Heart left ventricle (tissue), 16 donors: ENCODE data around the gene PDE11A. TPM values are rescaled to one million over a fixed set of nuclear protein-coding genes. Genes with fewer than 3 reads are reported as not detected.

ENCODE experiments used
- ATAC-seq, 4 donors: fragments of 200-7000 bp; cut with Tn5 transposase; one replicate each; pipeline ENCODE4 v1.9.1; 2020 to 2022; ENCODE audit warnings: moderate library complexity in 4 of 4, mild to moderate bottlenecking in 3 of 4, moderate number of reproducible peaks in 1 of 4
- DNase-seq, 5 donors: peaks; one replicate each; pipeline ENCODE4 v3.0.0-alpha.2; 2020
- H3K27ac ChIP-seq, 12 donors: fragments of 200-600 bp; sonication (generic) in 4 of 12; one replicate each; pipeline versions ENCODE4 v1.5.0 to v1.8.0; 2016 to 2022; ENCODE audit warnings: mild to moderate bottlenecking in 2 of 12
- H3K27me3 ChIP-seq, 9 donors: fragments of 200-600 bp; sonication (generic) in 2 of 9; one replicate each; pipeline versions ENCODE4 v1.5.1 to v1.8.0; 2016 to 2022; ENCODE audit warnings: mild to moderate bottlenecking in 3 of 9
- H3K36me3 ChIP-seq, 9 donors: fragments of 200-600 bp; sonication (generic) in 2 of 9; one replicate each; pipeline versions ENCODE4 v1.5.0 to v1.8.0; 2018 to 2022; ENCODE audit warnings: mild to moderate bottlenecking in 2 of 9
- H3K4me1 ChIP-seq, 12 donors: fragments of 200-600 bp; sonication (generic) in 4 of 12; one replicate each; pipeline versions ENCODE4 v1.5.0 to v1.8.0; 2016 to 2022; ENCODE audit warnings: mild to moderate bottlenecking in 3 of 12
- H3K4me3 ChIP-seq, 12 donors: fragments of 200-600 bp; sonication (generic) in 4 of 12; one replicate each; pipeline versions ENCODE4 v1.5.0 to v1.8.0; 2017 to 2022; ENCODE audit warnings: mild to moderate bottlenecking in 9 of 12, moderate library complexity in 4 of 12
- H3K9me3 ChIP-seq, 12 donors: fragments of 200-600 bp; sonication (generic) in 4 of 12; one replicate each; pipeline versions ENCODE4 v1.5.0 to v1.8.0; 2016 to 2022; ENCODE audit warnings: mild to moderate bottlenecking in 1 of 12
- CTCF ChIP-seq, 12 donors: fragments of 200-600 bp; sonication (generic) in 4 of 12; IDR thresholded peaks; one replicate each; pipeline versions ENCODE4 v1.5.0 to v1.8.0; 2018 to 2022; ENCODE audit warnings: antibody characterized with exemption in 12 of 12, mild to moderate bottlenecking in 5 of 12
- POLR2A ChIP-seq, 2 donors: fragments of 450-650 bp; IDR thresholded peaks; one replicate each; pipeline ENCODE4 v1.6.1; 2017; ENCODE audit warnings: antibody characterized with exemption in 2 of 2, mild to moderate bottlenecking in 2 of 2, moderate library complexity in 2 of 2
- WGBS, 4 donors: extraction: QIAGEN DNeasy Blood & Tissue Kit in 2 of 4; methylation state at CpG; one replicate each; pipeline versions ENCODE4 v1.1.5 to v1.1.7; 2013 to 2018; 5-methylcytosine and 5-hydroxymethylcytosine counted together
- intact Hi-C, 10 donors: fragments of 100-400 bp; cut with DNase I; formaldehyde crosslinking; loops; one replicate each; pipeline versions ENCODE4 v1.11.1 to v1.14.2; 2022
- polyA plus RNA-seq, 2 donors: library from polyadenylated mRNA; stranded (reverse); fragments of 200-250 nt; gene quantifications; one replicate each; pipeline ENCODE4 v1.2.3, GENCODE V29; 2013
- total RNA-seq, 9 donors: library from RNA; depleted of rRNA in 2 of 9; stranded (reverse); fragments of >200 nt in 2 of 9; fragmentation: NEBNext Ultra II Directional in 3 of 9; extraction: Animal tissue kit (Norgen Biotek cat#: 25700) in 3 of 9; gene quantifications; one replicate each; pipeline versions ENCODE4 v1.1.0 to v1.2.4, GENCODE V29; 2016 to 2023
- donor health status: ischemic (EF 13 %, LVEDD 7.1; RV severe dilation, severe dysfunction).
- donor health status: healthy with polysubstance abuse.
- donor health status: DM: no; HTN: yes; CAD: no.
- donor health status: DM: no; HTN: no; CAD: no.
- donor health status: ischemic (EF 25% LVEDD 6.9; RV normal size, moderate dysfunction).
- donor health status: ischemic (EF 25% LVEDD 5.7; RV mildly dilated, moderate dysfunction).
- donor health status: healthy.
- donor health status: DM: yes; HTN: yes; CAD: no.
- donor health status: ischemic (EF 35%, LVEDD 5.7; RV mildly dilated, moderate dysfunction).
- donor health status: nonischemic (EF 11% LVEDD 7.7; RV severe dilation, severe dysfunction).
- donor health status: DM: yes; HTN: yes; CAD: no.
- donor health status: PGD.
- donor health status: ischemic (EF 29% LVEDD 5.4; RV normal size, mild dysfunction).
- donor health status: nonischemic (EF 23%, LVEDD 6.1; RV moderate dilation, normal function).

PDE11A gene
- total and polyA plus RNA-seq, 11 donors: 0.24 to 2.9 (median 0.88) TPM

DNA sequence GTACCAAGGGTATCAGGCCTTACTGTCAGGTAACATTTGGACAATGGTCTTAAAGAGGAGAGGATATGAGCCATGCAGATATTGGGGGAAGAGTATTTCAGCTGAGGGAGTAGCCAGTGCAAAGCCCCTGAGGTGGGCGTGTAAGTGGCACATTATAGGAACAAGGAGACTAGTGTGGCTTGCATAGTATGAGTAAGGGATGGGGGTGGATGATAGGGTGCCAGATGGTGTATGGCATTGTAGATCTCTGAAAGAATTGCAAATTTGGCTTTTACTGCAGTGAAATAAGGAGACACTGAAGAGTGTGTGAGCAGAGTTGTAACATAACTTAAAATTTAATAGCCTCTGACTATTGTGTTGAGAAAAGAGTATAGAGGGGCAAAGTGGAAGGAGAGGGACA lies 244.0 kb downstream of the PDE11A start:
- WGBS, 4 donors: 78 to 91% (median 89%) methylated on average over 1 of the region's 1 CpG
- no peak for ATAC-seq

DNA sequence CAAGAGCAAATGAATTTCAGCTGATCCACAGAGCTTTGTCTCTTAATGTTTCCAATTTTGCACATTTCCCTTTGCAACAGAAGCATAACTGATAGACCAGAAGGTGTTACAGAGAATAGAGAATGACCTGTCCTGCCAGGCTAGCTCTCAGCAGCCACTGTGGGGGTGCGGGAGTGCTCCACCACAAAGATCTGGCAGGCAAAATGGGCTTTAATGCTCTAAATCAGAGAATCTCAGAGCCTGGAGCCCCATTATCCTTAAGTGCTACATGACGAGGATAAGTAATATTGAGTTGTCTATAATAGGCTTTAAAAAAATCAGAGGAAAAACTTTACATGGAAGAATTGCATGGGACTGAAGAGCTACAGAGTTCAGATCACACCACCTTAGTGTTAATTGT lies 245.7 kb downstream of the PDE11A start:
- ATAC-seq: no peak
- WGBS, 4 donors: 80 to 89% (median 82%) methylated on average over 2 of the region's 2 CpGs

More for the DNA sequence above, 244.0 kb downstream of the PDE11A start:
- H3K36me3 ChIP-seq: no peaks in the 10 kb centered on the region
- H3K27me3 ChIP-seq: no peaks in the 10 kb centered on the region
- H3K4me1 ChIP-seq: no peaks in the 10 kb centered on the region
- intact Hi-C loops: no loop called here
- DNase-seq: no peak
- TF ChIP-seq POLR2A (IDR thresholded peaks at IDR 0.05) (no peak), CTCF (IDR thresholded peaks at IDR 0.05) (no peak)
- H3K9me3 ChIP-seq: peaks cover 0 to 5% (median 0%) of the 10 kb centered on the region in 12 donors
- H3K27ac ChIP-seq: no peak overlapping the region
- no peak overlapping the region for H3K4me3 ChIP-seq

GRCh38 chr2:177822941-177823340 lies 249.6 kb downstream of the PDE11A start:
- Histone ChIP-seq H3K36me3 (no peaks in the 10 kb centered on the region), H3K9me3 (no peaks in the 10 kb centered on the region), H3K4me3 (no peak overlapping the region), H3K27ac (no peak overlapping the region), H3K4me1 (no peaks in the 10 kb centered on the region), H3K27me3 (no peaks in the 10 kb centered on the region)
- DNase-seq (no peak), ATAC-seq (no peak)
- WGBS, 4 donors: 75 to 84% (median 82%) methylated on average over 3 of the region's 3 CpGs
- intact Hi-C loops: no loop called here
- TF ChIP-seq CTCF (IDR thresholded peaks at IDR 0.05) (no peak), POLR2A (IDR thresholded peaks at IDR 0.05) (no peak)

More for the DNA sequence above, 245.7 kb downstream of the PDE11A start:
- Histone ChIP-seq H3K27ac (no peak overlapping the region), H3K4me1 (no peaks in the 10 kb centered on the region), H3K4me3 (no peak overlapping the region), H3K9me3 (no peaks in the 10 kb centered on the region), H3K36me3 (no peaks in the 10 kb centered on the region), H3K27me3 (no peaks in the 10 kb centered on the region)
- no peak for TF ChIP-seq CTCF (IDR thresholded peaks at IDR 0.05)
- no peak for TF ChIP-seq POLR2A (IDR thresholded peaks at IDR 0.05)
- DNase-seq: no peak
- intact Hi-C loops: no loop called here

DNA sequence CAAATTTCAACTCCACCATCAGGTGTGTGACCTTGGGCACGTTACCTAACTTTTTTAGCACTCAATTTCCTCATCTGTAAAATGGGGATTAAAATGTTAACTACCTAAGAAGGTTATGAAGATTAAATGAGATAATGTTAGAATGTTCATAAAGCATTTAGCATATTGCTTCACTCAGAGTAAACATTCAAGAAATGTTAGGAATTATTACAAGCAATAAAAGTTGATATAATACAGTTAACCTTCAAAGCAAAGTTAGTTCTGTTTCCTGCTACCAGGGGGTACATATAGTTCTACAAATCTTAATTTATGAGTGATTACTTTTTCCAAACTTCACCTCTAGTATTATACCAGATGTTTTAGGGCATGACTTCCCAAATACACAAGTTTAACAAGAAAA lies 254.2 kb downstream of the PDE11A start:
- DNase-seq: no peak
- H3K27ac ChIP-seq: no peak overlapping the region
- WGBS, 4 donors: 53 to 68% (median 58%) methylated on average over 1 of the region's 1 CpG
- intact Hi-C loops: no loop called here
- TF ChIP-seq POLR2A (IDR thresholded peaks at IDR 0.05) (no peak), CTCF (IDR thresholded peaks at IDR 0.05) (no peak)
- no peaks in the 10 kb centered on the region for H3K9me3 ChIP-seq
- no peak for ATAC-seq
- H3K27me3 ChIP-seq: no peaks in the 10 kb centered on the region
- no peak overlapping the region for H3K4me3 ChIP-seq
- no peaks in the 10 kb centered on the region for H3K36me3 ChIP-seq
- H3K4me1 ChIP-seq: no peaks in the 10 kb centered on the region
